ENCODE results near the gene C1R. TPM values are rescaled to one million over a fixed set of nuclear protein-coding genes. Genes with fewer than 3 reads are reported as not detected.

C1R gene
- total RNA-seq, 1 experiment from 2014 or later = 13.1 TPM

GRCh38 chr12:7137908-7138307 is 45.7 kb upstream of the C1R start:
- H3K9me3 Mint-ChIP-seq (ENCODE audit: unreplicated experiment) = no peaks in the 10 kb centered on the region
- intact Hi-C loops (cut with micrococcal nuclease) = no loop called here
- TF ChIP-seq CTCF (IDR thresholded peaks at IDR 0.05; ENCODE audit: unreplicated experiment) = no peak
- H3K4me3 Mint-ChIP-seq (ENCODE audit: unreplicated experiment) = no peak overlapping the region
- no peaks in the 10 kb centered on the region for H3K27me3 Mint-ChIP-seq (ENCODE audit: insufficient read depth, unreplicated experiment)
- peaks cover 45% of the 10 kb centered on the region for H3K36me3 Mint-ChIP-seq (ENCODE audit: insufficient read depth, unreplicated experiment)
- peak overlapping the region; percentile 65 for H3K27ac Mint-ChIP-seq (ENCODE audit: low read depth, unreplicated experiment)
- DNase-seq (ENCODE audit: unreplicated experiment) = no peak
- BruUV-seq (replicated peaks) = no TSS peak
- CTCF ChIA-PET = interaction anchor here (1.2 kb wide), 1 partner anchor 50 kb away, joined by 3 read pairs; no protein-coding TSS in a partner anchor
- POLR2A ChIA-PET = no interaction called here
- H3K4me1 Mint-ChIP-seq (ENCODE audit: insufficient read depth, unreplicated experiment) = no peaks in the 10 kb centered on the region

GRCh38 chr12:7136676-7137075 is 44.4 kb upstream of the C1R start:
- no TSS peak for BruUV-seq (replicated peaks)
- Mint-ChIP-seq H3K36me3 (ENCODE audit: insufficient read depth, unreplicated experiment) (peaks cover 39% of the 10 kb centered on the region), H3K9me3 (ENCODE audit: unreplicated experiment) (no peaks in the 10 kb centered on the region), H3K4me1 (ENCODE audit: insufficient read depth, unreplicated experiment) (no peaks in the 10 kb centered on the region), H3K27ac (ENCODE audit: low read depth, unreplicated experiment) (no peak overlapping the region), H3K27me3 (ENCODE audit: insufficient read depth, unreplicated experiment) (no peaks in the 10 kb centered on the region), H3K4me3 (ENCODE audit: unreplicated experiment) (no peak overlapping the region)
- intact Hi-C loops (cut with micrococcal nuclease) = no loop called here
- ChIA-PET POLR2A (no interaction called here), CTCF (interaction anchor here (0.7 to 3.8 kb wide), 2 partner anchors 8 to 71 kb away, joined by 4 to 29 read pairs; no protein-coding TSS in a partner anchor)
- no peak for TF ChIP-seq CTCF (IDR thresholded peaks at IDR 0.05; ENCODE audit: unreplicated experiment)
- no peak for DNase-seq (ENCODE audit: unreplicated experiment)

- ChIA-PET CTCF (interaction anchor here (0.7 to 3.8 kb wide), 3 partner anchors 9 to 70 kb away, joined by 4 to 29 read pairs (median 6); no protein-coding TSS in a partner anchor), POLR2A (no interaction called here)
- H3K4me3 Mint-ChIP-seq (ENCODE audit: unreplicated experiment) = no peak overlapping the region
- H3K9me3 Mint-ChIP-seq (ENCODE audit: unreplicated experiment) = no peaks in the 10 kb centered on the region
- no peaks in the 10 kb centered on the region for H3K4me1 Mint-ChIP-seq (ENCODE audit: insufficient read depth, unreplicated experiment)
- H3K36me3 Mint-ChIP-seq (ENCODE audit: insufficient read depth, unreplicated experiment) = peaks cover 37% of the 10 kb centered on the region
- BruUV-seq (replicated peaks) = no TSS peak
- no peak for TF ChIP-seq CTCF (IDR thresholded peaks at IDR 0.05; ENCODE audit: unreplicated experiment)
- intact Hi-C loops (cut with micrococcal nuclease) = no loop called here
- no peak for DNase-seq (ENCODE audit: unreplicated experiment)
- H3K27ac Mint-ChIP-seq (ENCODE audit: low read depth, unreplicated experiment) = no peak overlapping the region
- H3K27me3 Mint-ChIP-seq (ENCODE audit: insufficient read depth, unreplicated experiment) = no peaks in the 10 kb centered on the region
These were observed 43.8 kb upstream of the C1R start for GRCh38 chr12:7136071-7136470.

- no peak for DNase-seq (ENCODE audit: unreplicated experiment)
- CTCF ChIA-PET = interaction anchor here (0.6 to 3.8 kb wide), 4 partner anchors 11 to 30 kb away, joined by 3 to 29 read pairs (median 4); no protein-coding TSS in a partner anchor
- Mint-ChIP-seq H3K4me3 (ENCODE audit: unreplicated experiment) (no peak overlapping the region), H3K9me3 (ENCODE audit: unreplicated experiment) (no peaks in the 10 kb centered on the region), H3K36me3 (ENCODE audit: insufficient read depth, unreplicated experiment) (peaks cover 44% of the 10 kb centered on the region), H3K27ac (ENCODE audit: low read depth, unreplicated experiment) (no peak overlapping the region), H3K4me1 (ENCODE audit: insufficient read depth, unreplicated experiment) (peaks cover 6% of the 10 kb centered on the region), H3K27me3 (ENCODE audit: insufficient read depth, unreplicated experiment) (no peaks in the 10 kb centered on the region)
- no TSS peak for BruUV-seq (replicated peaks)
- POLR2A ChIA-PET = no interaction called here
- TF ChIP-seq CTCF (IDR thresholded peaks at IDR 0.05; ENCODE audit: unreplicated experiment) = no peak
- intact Hi-C loops (cut with micrococcal nuclease) = no loop called here
These were observed 42.3 kb upstream of the C1R start for GRCh38 chr12:7134396-7135166.
